Measurements from ENCODE around the gene BTG1. TPM values are rescaled to one million over a fixed set of nuclear protein-coding genes. Genes with fewer than 3 reads are reported as not detected.
"Not testable (repeated sequence)": the region's sequence is repeated elsewhere in the genome, so short reads cannot be mapped to it uniquely, and the experiment has no call there.

The BTG1 gene
- total and polyA plus RNA-seq, 7 donors = 41.0 to 82.3 (median 54.8) TPM

DNA sequence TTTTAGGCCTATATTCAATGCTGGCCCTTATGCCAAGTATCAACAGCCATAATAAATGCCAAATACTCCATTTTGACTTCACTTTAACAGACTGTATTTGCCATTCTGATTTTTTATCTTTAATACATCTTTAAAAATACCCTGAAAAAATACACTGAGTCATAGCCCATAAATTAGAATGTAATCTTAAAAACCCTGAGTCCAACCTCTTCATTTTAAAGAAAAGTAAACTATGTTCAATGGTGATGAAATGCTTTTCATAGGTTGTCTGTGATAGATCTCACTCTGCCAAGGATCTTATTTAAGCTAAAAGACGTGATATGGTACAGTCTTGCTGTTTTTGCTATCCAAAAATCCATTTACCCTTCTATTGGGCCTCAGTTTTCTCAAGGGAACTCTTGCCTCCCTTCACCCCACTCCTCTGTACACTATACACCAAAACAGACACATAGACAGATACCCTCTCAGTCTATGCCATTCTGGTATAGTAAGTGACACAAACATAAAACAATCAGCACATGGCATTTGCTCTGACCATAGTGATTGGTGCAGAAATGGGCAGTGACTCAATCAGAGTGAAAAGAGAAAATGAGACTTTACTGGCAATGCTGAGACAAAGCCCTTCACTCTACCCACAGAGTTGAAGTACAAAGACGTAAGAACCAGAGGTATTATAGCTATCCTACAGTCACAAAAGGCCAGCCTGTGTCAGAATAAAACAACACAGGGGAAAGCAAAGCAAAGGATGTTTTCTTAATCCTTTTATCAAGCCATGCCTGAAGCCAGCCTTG is 49.1 kb downstream of the BTG1 start:
- no peaks in the 10 kb centered on the region for H3K4me1 ChIP-seq
- H3K36me3 ChIP-seq = no peaks in the 10 kb centered on the region
- H3K4me3 ChIP-seq = no peak overlapping the region
- WGBS, 2 donors = 83 to 96% methylated on average over 2 of the region's 2 CpGs
- TF ChIP-seq POLR2AphosphoS5 (IDR thresholded peaks at IDR 0.05) = no peak
- no peak for TF ChIP-seq POLR2A (IDR thresholded peaks at IDR 0.05)
- no peak for TF ChIP-seq EP300 (IDR thresholded peaks at IDR 0.05)
- TF ChIP-seq, protein P1, sequence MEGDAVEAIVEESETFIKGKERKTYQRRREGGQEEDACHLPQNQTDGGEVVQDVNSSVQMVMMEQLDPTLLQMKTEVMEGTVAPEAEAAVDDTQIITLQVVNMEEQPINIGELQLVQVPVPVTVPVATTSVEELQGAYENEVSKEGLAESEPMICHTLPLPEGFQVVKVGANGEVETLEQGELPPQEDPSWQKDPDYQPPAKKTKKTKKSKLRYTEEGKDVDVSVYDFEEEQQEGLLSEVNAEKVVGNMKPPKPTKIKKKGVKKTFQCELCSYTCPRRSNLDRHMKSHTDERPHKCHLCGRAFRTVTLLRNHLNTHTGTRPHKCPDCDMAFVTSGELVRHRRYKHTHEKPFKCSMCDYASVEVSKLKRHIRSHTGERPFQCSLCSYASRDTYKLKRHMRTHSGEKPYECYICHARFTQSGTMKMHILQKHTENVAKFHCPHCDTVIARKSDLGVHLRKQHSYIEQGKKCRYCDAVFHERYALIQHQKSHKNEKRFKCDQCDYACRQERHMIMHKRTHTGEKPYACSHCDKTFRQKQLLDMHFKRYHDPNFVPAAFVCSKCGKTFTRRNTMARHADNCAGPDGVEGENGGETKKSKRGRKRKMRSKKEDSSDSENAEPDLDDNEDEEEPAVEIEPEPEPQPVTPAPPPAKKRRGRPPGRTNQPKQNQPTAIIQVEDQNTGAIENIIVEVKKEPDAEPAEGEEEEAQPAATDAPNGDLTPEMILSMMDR (IDR thresholded peaks at IDR 0.05) = no peak
- H3K27ac ChIP-seq = no peak overlapping the region
- DNase-seq = no peak
- no peaks in the 10 kb centered on the region for H3K27me3 ChIP-seq
- no peaks in the 10 kb centered on the region for H3K9me3 ChIP-seq
- intact Hi-C loops (cut with DNase I) = no loop called here

DNA sequence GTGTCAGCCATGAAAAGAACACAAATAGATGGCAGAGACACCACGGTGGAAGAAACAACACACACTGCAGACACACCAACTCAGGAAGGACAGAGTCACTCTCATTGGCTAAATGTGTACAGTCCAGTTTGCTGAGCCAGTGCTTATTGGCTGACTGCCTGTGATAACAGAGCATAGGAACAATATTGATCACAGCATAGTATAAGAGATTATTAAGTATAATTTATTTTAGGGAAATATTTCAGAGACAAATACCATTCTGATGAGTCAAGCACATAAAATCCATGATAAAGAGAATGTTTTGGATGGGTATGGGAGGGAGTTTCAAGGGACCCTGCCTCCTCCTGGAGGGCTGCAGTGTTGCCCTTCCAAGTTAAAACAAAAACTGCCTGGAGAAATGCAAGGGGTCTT is 50.9 kb downstream of the BTG1 start:
- intact Hi-C loops (cut with DNase I) = no loop called here
- Histone ChIP-seq H3K27ac (no peak overlapping the region), H3K4me1 (no peaks in the 10 kb centered on the region), H3K9me3 (no peaks in the 10 kb centered on the region), H3K4me3 (no peak overlapping the region), H3K27me3 (no peaks in the 10 kb centered on the region), H3K36me3 (no peaks in the 10 kb centered on the region)
- WGBS, 2 donors = 71 to 78% methylated on average over 1 of the region's 1 CpG
- TF ChIP-seq, protein P1 (IDR thresholded peaks at IDR 0.05) = no peak
- TF ChIP-seq EP300 (IDR thresholded peaks at IDR 0.05) (no peak), POLR2AphosphoS5 (IDR thresholded peaks at IDR 0.05) (no peak), POLR2A (IDR thresholded peaks at IDR 0.05) (no peak)
- no peak for DNase-seq

DNA sequence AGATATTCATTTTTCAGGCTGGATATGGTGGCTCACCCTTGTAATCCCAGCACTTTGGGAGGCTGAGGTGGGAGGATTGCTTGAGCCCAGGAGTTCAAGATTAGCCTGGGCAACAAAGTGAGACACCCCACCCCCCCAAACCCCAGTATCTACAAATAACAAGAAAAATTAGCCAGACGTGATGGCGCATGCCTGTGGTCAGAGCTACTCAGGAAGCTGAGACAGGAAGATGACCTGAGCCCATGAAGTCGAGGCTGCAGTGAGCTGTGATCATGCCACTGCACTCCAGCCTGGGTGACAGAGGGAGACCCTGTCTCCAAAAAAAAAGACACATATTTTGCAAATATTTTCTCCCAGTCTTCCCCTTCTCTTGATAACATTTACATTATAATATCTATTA is 51.3 kb downstream of the BTG1 start:
- H3K27me3 ChIP-seq; H3K4me1 ChIP-seq; H3K36me3 ChIP-seq; H3K4me3 ChIP-seq; H3K9me3 ChIP-seq; intact Hi-C loops (cut with DNase I); H3K27ac ChIP-seq; DNase-seq: not testable (repeated sequence)
- WGBS, 2 donors = 51 to 78% methylated on average over 3 of the region's 3 CpGs

Small RNA genes lying within 50 kb of the gene (small RNA-seq; reads per million reads assigned to genes)
- 0 reads per million in 3 donors for gene RF00019

Data from sigmoid colon (tissue), 7 donors.